ENCODE measurements around the gene TBC1D10B. TPM values are rescaled to one million over a fixed set of nuclear protein-coding genes. Genes with fewer than 3 reads are reported as not detected.

The TBC1D10B gene
- total RNA-seq, 1 experiment from 2014 or later: 13.2 TPM

DNA sequence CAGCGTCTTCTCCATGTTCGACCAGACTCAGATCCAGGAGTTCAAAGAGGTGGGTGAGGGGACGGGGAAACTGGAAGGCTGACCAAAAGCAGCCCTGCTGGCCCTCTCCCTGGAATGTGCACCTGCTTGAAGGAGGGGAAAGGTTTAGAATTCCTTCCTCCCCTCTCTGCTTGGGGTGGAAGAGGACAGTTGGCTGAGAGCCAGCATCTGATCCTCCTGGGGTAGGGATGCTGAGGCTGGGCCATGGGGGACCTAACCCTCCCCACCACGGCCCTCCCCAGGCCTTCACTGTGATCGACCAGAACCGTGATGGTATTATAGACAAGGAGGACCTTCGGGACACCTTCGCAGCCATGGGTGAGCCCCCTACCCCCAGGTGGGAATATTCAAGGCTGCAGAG, 5.6 kb upstream of the TBC1D10B start:
- DNase-seq (ENCODE audit: extremely low read depth, low read depth): no peak

DNA sequence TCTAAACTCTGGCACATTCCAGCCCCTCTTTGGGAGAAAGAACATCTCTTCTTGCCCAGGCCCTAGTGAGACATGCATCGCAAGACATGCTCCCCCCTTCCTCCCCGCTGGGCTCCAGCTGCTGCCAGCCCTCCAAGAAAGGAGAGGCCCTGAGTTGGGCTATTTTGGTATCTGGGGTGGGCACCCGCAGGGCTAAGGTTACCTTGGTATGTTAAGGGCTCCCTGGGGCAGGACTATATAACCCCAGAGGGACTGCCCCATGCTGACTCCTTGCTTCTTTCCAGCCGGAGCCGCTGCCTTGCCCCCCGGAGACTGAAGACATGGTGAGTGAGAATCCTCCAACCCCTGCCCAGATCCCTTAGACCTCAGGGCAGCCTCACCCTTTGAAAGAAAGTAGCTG, 4.2 kb upstream of the TBC1D10B start, which contains the start of gene MYL11:
TSS of gene MYL11 (plus strand) at position 265 of the 400 bp plus-strand sequence. CDS start at position 321, 56 bp downstream.
- DNase-seq (ENCODE audit: extremely low read depth, low read depth): no peak

DNA sequence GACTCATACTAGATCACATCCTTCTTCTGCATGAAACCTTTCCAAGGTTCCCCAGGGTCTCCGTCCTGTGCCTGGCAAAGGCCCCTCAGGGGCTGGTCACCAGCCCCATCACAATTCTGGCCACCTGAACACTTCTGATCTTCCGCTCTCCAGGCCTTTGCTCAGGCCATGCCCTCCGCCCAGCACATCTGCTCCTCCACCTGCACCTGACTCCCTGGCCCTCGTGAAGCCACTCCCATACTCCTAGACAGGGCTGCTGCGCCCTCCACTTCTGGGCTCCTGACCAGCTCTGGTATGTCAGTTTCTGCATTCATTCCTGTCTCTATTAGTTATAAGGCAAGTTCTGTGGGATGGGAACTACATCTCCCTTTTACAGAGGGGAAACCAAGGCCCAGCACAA, 2.4 kb upstream of the TBC1D10B start:
- no peak for DNase-seq (ENCODE audit: extremely low read depth, low read depth)

DNA sequence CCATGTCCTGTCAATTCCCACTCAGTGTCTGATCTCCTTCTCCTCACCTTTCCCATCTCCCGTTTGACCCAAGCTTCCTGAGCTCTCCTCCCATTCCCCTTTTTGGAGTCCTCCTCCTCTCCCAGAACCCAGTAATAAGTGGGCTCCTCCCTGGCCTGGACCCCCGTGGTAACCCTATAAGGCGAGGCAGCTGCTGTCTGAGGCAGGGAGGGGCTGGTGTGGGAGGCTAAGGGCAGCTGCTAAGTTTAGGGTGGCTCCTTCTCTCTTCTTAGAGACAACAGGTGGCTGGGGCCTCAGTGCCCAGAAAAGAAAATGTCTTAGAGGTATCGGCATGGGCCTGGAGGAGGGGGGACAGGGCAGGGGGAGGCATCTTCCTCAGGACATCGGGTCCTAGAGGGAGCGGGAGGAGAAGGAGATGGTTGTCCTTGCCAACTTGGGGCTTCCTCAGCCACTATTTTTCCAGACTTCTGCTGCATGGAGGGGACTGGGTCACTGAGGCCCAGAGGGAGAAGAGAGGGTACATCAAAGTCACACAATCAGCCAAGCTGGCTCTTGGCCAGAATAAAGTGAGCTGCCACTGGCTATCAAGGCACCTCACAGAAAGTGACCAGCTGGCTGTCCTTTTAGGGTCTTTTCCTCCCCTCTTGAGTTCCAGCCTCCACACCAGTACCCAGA, 1.9 kb upstream of the TBC1D10B start:
- no peak for DNase-seq (ENCODE audit: extremely low read depth, low read depth)

DNA sequence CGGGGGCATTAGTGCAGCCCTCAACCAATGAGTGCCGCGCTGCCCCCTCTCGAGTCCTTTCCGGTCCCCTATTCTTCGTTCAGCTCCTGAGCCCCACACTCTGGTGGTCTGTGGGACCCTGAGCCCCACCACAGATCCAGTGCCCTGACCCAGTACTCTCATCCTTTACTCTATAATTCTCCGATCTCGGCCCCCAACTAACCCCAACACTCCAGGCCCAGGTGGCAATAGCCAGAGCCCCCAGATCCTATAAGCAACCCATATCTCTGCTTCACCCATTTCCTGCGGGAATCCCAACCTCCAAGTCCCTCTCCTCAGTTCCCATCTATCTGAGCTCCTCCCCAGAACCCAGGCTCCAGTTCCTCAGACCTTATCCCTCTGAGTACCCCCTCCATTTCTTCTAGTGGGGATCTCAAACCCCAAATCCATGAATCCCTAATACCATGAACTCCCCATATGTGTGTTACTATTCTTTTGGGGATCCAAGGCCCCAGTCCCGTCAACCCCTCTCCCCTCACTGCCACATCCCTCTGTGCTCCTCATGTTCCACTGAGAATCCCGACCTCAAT, 1.0 kb upstream of the TBC1D10B start:
- DNase-seq (ENCODE audit: extremely low read depth, low read depth): no peak

DNA sequence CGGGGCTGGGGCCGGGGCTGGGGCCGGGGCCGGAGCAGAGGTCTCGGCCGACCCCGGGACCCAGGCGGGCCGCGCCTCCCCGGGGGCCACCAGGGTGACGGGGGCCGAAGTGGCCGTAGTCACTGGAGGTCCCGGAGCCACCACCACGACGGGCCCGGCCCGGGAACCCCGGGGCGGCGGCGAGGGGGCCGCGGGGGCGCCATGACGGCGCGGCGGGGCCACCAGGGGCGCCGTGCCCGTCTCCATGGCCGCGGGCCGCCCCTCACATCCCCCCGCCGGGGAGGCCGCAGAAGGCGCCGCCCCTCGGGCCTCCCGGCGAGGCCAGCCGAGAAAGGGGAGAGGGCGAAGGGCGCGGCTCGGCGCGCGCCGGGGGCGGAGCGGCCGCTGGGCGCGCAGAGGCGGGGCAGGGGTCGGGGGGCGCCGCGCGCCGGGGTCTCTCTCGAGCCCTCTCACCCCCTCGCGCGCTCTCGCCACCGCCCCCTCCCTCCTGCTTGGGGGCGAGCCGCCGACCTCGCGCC, 297 bp downstream of the TBC1D10B start:
- no peak for DNase-seq (ENCODE audit: extremely low read depth, low read depth)

DNA sequence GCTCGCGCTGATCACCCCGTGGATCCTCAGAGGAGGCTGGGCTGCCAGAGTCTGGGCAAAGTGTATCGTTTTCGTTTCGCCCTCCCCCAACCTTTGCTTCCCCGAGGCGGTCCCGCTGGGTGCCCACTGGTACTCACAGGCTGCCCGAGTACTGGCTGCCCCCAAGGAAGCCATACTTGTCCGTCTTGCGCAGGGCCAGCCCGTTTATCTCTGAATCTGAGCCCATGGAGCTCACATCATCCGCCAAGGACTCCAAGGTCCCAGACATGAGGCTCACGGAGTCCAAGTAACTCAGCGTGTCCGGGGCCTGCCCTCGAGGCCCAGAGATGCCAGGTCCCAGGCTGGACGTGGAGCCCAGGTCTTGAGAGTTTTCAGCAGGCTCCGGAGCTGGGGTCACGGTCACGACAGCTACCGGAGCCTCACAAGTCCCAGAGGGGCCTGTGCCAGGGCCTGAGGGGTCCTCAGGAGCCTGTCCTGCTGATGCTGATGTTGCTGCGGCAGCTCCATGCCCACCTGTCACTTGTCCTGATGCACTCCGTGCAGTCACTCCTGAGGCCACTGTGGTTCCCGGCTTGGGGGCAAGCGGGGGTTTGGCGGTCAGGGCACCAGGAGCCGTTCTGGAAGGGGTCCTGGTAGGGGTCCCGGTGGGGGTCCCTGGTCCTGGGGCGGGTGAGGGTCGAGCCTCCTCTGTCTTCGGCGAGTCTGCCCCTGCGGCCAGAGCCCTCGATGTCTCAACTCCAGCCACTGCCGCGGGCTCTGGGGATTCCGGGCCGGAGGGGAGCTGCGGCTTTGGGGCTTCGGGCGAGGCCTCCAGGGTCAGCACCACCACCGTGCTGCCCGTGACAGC, 980 bp downstream of the TBC1D10B start:
- DNase-seq (ENCODE audit: extremely low read depth, low read depth): no peak

DNA sequence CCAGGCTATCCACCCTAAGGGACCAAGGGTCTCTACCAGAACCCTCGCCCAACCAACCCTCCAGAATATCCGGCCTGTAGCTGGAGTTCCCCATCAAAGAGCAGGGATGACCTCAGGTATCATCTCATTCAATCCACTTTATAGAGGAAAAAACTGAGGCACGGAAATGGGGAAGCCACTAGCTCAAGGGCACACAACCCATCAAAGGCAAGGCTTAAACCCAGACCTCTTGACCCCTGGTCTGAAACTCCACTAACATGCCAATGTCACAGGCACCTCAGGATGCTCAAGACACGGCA, 1.6 kb downstream of the TBC1D10B start:
- no peak for DNase-seq (ENCODE audit: extremely low read depth, low read depth)

DNA sequence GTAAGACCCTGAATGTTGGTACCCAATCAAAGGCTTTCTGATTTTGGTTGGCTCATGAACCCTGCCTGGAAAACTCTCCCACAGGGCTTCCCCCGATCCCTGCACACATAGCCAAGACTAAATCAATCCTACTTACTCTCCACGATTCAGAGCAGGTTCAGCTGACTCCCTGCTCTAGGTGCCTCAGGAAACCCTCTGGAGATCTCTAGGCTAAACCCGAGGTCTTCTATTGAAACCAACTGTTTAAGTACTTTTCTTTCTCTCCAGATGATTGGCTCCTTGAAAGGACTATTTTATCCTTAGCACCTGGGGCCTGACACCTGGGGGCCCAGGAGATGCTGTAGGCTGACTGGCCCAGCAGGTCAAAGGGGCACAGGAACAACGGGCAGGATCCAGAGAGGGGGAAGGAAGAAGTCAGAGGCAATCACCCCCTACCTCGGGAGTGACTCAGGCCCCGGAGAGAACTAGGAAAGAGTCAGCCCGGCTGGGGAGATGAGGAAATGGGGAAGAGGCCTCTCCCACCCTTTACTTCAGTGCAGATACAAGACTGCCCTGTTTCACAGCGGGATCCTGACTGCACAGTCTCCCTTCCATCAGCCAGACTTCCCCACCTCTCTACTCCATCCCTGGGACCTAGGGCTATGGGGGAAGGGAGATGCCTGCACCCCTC, 2.0 kb downstream of the TBC1D10B start:
- DNase-seq (ENCODE audit: extremely low read depth, low read depth): no peak

DNA sequence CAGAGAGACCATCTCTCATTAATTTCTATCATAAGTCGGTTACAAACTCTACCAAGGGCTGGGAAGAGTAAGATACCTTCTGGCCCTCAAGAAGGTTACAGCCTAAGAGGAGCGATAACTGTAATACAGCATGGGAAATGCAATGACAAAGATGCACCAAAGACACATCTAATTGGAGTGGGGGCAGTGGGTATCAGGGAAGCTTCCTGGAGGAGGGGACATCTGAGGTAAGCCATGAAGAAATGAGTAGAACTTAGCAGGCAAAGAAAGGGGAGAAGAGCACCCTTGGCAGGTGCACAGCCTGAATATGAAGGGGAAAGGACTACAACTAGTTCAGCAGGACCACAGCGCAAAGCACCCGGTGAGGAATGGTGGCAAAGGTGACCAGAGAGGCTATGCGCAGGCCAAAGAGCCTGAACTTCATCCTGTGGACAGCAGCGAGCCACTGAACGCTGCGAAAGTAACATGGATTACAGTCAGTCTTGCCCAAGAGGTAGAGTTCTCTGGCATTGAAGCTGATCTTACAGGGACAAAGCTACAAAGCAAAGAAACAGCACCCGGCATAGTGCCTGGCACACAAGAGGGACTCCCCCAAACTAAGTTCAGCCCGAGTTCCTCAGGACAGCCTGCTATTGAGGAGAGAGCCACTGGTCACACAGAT, 2.8 kb downstream of the TBC1D10B start:
- DNase-seq (ENCODE audit: extremely low read depth, low read depth): no peak

DNA sequence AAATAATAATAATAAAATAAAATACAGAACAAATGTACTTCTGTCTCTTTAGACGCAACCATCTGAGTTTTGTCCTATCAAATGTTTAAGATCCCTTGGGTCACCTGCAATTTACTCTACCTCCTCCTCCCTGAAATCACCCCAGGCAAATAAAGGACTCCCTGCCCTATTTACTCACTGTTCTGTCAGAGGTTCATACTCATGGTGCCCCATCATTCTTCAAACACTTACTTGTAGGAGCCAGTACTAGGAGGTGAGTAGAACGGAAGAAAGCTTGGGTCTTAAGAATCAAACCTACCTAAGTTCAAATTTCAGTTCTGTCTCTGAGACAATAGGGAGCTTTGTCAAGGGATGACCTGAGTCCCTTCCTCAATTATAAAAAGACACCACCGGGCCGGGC, 3.8 kb downstream of the TBC1D10B start:
- DNase-seq (ENCODE audit: extremely low read depth, low read depth): no peak

DNA sequence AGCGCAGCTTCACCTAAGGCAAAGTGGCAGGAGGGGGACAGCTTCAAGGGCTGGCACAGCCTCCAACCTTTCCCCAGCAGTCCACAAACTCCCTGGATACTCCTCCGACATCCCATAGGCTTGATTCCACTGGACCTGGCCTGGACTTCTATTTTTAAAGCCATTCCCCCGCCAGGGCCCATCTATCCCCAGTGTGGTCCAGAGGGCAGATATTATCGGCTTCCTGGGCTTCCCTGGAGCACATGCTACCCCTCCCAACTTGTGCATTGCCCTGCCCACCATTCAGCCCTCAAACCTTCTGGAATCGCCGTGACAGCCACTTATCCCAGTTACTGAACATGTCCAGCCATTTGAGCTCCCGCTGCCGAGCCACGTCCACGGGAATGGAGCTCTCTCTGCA, 5.1 kb downstream of the TBC1D10B start:
- DNase-seq (ENCODE audit: extremely low read depth, low read depth): no peak

DNA sequence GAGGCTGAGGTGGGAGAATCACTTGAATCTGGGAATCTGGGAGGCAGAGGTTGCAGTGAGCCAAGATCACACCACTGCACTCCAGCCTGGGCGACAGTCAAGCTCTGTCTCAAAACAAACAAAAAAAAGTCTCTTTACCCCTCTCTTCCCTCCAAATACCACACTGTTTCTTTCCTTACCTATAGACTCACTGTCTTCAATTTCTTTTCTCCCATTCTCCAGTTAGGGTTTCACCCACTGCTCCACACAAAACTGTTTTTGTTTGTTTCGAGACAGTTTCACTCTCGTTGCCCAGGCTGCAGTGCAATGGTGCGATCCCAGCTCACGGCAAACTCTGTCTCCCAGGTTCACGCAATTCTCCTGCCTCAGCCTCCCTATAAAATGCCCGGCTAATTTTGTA, 9.1 kb downstream of the TBC1D10B start:
- no peak for DNase-seq (ENCODE audit: extremely low read depth, low read depth)

DNA sequence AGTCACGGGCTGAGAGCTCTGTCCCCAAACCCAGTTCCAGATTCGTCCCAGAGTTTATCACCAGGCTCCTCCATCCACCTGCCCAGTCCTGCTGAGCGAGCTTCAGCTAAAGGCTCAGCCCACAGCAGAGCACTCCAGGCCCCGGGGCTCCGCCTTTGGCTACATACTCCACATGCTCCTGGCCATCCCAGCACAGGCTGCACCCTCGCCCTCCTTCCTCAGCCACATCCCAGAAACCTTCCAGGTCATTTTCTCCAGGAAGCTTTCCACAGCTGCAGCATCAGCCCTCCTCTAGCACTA, 10.5 kb downstream of the TBC1D10B start:
- DNase-seq (ENCODE audit: extremely low read depth, low read depth): no peak

DNA sequence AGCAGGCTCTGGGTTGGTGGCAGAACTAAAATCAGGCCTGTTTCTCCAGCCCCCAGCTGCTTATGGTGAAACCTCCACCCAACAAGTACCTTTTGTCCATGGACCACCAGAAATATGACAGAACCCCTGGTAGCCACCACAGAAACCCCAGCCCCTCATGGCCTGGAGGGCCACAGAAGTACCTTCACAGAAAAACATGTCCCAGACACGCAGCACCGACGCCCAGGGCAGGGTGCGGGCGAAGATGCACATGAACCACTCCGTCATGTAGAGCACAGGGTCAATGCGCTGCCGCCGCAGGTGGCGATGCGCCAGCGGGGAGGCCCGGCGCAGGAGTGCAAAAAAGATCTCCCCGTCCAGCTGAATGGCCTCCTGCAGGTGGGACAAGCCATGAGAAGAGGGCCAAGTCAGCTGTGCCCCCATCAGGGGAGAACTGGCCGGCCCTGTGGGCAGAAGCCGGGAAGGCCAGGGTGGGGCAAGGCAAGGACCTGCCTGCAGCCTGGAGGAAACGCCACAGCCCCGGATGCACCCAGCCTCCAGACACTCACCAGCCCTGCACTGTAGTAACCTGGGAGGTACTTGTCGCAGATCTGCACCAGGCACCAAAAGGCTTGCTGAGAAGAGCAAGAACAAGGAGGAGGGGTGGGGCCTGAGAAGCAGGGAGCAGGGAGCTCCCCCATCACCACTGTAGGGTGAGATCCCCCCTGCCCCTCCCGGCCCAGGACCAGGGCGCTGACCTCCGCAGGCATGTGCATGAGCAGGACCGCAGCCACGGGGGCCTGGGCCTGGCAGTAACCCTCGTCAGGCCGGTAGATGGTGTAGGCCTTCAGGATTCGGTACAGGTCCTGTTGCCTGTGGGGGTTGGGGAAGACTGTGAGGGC, 11.1 kb downstream of the TBC1D10B start:
- DNase-seq (ENCODE audit: extremely low read depth, low read depth): no peak

DNA sequence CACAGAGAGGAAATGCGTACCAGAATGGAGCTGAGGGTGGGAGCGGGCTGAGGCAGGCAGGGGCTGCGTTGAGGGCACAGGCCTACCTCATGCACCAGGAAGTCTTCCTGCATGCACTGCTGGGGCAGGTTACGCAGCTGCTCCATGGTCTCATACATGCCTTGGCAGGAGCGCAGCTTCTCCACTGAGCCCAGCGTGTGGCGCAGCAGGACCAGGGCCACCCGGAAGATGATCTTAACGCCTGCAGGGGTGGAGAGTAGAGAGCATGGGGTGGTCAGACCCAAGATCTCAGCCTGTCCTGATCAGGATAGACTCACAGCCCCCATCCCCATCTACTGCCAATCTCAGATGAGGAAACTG, 11.7 kb downstream of the TBC1D10B start:
- DNase-seq (ENCODE audit: extremely low read depth, low read depth): no peak

DNA sequence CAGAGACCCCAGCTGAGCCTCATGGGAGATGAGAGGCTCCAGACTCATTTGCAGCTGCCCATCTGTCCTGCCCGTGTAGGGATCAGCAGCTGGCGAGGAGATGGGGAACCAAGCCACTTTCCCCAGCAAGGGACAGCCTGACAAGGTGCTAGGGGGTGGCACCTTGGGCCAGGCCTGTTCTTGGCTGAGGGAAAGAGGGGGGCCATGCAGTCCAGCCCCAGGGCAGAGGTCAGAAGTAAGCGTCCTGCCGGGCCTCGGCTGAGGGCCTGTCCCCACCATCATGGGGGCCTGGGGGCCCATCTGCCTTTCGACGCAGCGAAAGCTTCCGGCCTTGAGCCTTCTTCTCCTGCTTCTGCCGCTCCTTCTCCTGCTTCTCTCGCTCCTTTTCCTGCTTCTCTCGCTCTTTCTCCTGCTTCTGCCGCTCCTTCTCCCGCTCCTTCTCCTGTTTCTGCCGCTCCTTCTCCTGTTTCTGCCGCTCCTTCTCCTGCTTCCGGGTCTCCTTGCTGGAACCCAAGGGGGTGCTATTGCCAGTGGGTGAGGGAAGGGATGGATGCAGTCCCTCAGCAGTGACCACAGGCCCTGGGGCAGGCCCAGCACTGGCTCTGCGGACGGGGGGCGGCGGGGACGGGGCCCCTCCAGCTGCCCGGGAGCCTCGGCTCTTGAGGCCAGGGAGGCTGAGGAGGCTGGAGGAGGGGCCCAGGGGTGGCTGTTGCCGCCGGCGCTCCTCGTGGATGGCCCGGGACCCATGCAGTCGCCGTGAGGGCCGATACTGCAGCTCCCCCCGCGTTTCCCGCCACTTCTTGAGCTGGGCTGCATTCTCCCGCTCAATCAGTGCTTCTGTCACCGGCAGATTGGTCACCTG, 12.3 kb downstream of the TBC1D10B start:
- DNase-seq (ENCODE audit: extremely low read depth, low read depth): no peak

DNA sequence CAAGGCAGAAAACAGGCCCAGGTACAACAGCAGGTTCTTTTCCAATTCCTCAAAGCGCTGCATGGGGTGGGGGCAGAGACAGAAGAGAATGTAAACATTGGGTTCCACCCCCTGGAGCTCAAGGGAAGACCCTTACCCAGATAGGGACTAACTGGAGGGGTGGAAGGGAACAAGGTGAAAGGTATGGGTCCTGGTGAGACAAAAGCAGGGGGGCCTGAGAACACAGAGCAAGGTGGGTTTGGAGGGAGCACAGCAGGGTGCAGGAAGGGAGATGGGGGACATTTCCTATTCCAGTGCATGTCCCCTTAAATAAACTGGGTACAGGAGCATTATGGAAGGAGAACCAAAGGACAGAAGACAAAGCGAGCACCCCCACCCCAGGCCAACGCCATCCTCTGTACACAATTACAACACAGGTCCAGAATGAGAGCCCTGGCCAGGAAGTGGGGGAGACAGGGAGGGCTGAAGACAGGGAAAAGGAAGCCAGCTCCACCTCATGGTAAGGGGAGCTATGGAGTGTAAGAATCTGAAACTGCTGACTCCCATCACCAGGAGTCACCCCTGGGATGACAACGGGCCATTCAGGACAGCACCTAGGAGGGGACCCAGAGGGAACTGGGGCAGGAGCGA, 13.1 kb downstream of the TBC1D10B start:
- DNase-seq (ENCODE audit: extremely low read depth, low read depth): no peak

Data from NCI-H460 (cell line).